IPS-20b (cell line): Measurements from ENCODE around the gene ZC3H4.

ENCODE experiments used
- H3K27ac ChIP-seq: one replicate; pipeline ENCODE4 v1.5.1; 2013; ENCODE audit warnings: low read length
- H3K27me3 ChIP-seq: 2 replicates; pipeline ENCODE4 v1.6.1; 2013; ENCODE audit warnings: mild to moderate bottlenecking, low read length, inconsistent platforms; ENCODE audit not compliant: insufficient read depth
- H3K36me3 ChIP-seq: 2 replicates; pipeline ENCODE4 v1.6.1; 2013; ENCODE audit warnings: low read depth, mild to moderate bottlenecking, inconsistent platforms, low read length, moderate library complexity; ENCODE audit not compliant: insufficient read depth
- H3K4me1 ChIP-seq: 2 replicates; pipeline ENCODE4 v1.6.1; 2013; ENCODE audit warnings: mild to moderate bottlenecking, control low read depth, inconsistent platforms, low read length, moderate library complexity; ENCODE audit not compliant: insufficient read depth
- H3K4me3 ChIP-seq: 2 replicates; pipeline ENCODE4 v1.5.1; 2013; ENCODE audit warnings: mild to moderate bottlenecking, low read length, inconsistent platforms
- H3K9ac ChIP-seq: 2 replicates; pipeline ENCODE4 v1.6.1; 2013; ENCODE audit warnings: low read depth, mild to moderate bottlenecking, inconsistent platforms, low read length, moderate library complexity
- H3K9me3 ChIP-seq: 2 replicates; pipeline ENCODE4 v1.6.1; 2013; ENCODE audit warnings: mild to moderate bottlenecking, low read depth, low read length, inconsistent platforms; ENCODE audit not compliant: insufficient read depth

Gene ZC3H4

DNA sequence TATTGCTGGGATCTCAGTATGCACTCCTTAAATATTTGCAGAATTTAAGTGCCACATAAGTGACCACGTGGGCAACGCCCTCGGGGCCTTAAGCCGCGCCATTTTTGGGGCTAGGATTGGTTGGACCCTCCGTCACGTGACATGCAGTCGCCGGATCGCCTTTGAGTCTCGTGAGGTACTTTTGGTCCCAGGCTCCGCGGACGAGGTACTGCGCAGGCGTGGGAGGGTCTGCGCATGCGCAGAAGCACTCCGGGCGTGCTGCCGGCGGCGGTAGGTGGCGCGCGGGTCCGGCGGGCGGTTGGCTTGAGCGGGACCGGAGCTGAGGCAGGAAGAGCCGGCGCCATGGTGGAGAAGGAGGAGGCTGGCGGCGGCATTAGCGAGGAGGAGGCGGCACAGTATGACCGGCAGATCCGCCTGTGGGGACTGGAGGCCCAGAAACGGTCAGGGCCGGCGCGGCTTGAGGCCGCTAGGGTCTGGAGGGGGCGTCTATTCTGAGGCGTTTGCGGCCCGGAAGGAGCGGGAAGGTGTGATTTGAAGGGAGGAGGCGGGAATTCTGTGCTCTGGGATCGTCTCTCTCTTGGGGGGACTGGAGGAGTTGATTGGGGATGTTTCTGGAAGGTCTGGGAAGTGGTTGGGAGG, 17.1 kb upstream of the ZC3H4 start, which contains the start of gene SAE1:
TSS of gene SAE1 (plus strand) at position 247 of the 639 bp plus-strand sequence. CDS start at position 343, 96 bp downstream.
- H3K4me3 ChIP-seq = peak within 1 kb of the TSS; percentile 95

DNA sequence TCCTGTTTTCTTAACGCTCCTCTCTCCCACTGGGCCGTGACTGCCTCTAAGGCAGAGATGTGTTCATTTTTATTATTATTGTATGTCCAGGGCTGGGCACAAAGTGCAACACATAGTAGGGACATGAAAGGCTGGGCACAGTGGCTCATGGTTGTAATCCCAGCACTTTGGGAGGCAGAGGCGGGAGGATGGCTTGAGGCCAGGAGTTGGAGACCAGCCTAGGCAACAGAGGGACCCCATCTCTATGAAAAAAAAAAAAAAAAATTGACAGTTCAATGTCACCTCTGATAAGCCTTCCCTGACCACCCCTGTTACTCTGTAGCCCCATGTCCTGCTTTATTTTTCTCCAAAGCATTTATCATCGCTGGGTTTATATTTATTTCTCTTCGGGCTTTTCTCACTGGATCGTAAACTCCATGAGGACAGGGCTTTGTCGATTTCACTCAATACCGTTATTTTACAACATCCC, 16.6 kb upstream of the ZC3H4 start:
- peak overlapping the region; percentile 29; the same call in 1 of the 2 replicates for H3K9ac ChIP-seq
- no peaks in the 10 kb centered on the region for H3K9me3 ChIP-seq
- peaks cover 11% of the 10 kb centered on the region; the same call in 1 of the 2 replicates for H3K4me1 ChIP-seq
- no peak overlapping the region for H3K27ac ChIP-seq
- no peaks in the 10 kb centered on the region for H3K27me3 ChIP-seq
- no peak overlapping the region for H3K4me3 ChIP-seq
- peaks cover 27% of the 10 kb centered on the region for H3K36me3 ChIP-seq

More for the DNA sequence above, 17.1 kb upstream of the ZC3H4 start, which contains the start of gene SAE1:
- H3K27ac ChIP-seq = peak within 1 kb of the TSS; percentile 98
- H3K9me3 ChIP-seq = no peaks in the 10 kb centered on the region
- H3K27me3 ChIP-seq = no peaks in the 10 kb centered on the region
- peaks cover 11% of the 10 kb centered on the region; the same call in 1 of the 2 replicates for H3K4me1 ChIP-seq
- peak within 1 kb of the TSS; percentile 98 for H3K9ac ChIP-seq
- H3K36me3 ChIP-seq = peaks cover 33% of the 10 kb centered on the region

DNA sequence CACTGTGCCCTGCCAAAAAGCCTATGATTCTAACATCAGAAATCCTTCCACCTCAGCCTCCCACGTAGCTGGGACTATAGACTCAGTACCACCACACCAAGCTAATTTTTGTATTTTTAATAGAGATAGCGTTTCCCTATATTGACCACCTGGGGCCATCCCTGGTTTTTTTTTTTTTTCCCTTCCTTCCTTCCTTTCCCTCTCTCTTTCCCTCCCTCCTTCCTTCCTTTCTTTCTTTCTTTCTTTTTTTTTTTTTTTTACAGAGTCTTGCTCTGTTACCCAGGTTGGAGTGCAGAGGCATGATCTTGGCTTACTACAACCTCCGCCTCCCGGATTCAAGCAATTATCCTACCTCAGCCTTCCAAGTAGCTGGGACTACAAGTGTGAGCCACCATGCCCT, 16.0 kb upstream of the ZC3H4 start:
- Histone ChIP-seq H3K36me3 (peaks cover 22% of the 10 kb centered on the region), H3K9me3 (no peaks in the 10 kb centered on the region), H3K4me1 (peaks cover 10% of the 10 kb centered on the region; the same call in 1 of the 2 replicates), H3K27ac (no peak overlapping the region), H3K4me3 (no peak overlapping the region), H3K9ac (no peak overlapping the region), H3K27me3 (no peaks in the 10 kb centered on the region)

DNA sequence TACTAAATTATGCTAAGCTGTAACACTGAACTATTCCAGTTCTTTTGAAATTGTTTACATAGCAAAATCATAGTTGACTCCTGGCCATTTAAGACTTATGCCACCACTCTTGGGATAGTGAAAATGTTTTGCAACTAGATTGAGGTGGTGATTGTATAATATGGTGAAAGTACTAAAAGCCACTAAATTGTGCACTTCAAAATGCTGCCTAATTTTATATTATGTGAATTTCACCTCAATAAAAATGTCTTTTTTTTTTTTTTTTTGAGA, 12.0 kb upstream of the ZC3H4 start:
- H3K36me3 ChIP-seq = no peaks in the 10 kb centered on the region
- no peak overlapping the region for H3K9ac ChIP-seq
- no peaks in the 10 kb centered on the region for H3K27me3 ChIP-seq
- H3K9me3 ChIP-seq = no peaks in the 10 kb centered on the region
- H3K4me1 ChIP-seq = no peaks in the 10 kb centered on the region
- no peak overlapping the region for H3K4me3 ChIP-seq
- H3K27ac ChIP-seq = no peak overlapping the region

DNA sequence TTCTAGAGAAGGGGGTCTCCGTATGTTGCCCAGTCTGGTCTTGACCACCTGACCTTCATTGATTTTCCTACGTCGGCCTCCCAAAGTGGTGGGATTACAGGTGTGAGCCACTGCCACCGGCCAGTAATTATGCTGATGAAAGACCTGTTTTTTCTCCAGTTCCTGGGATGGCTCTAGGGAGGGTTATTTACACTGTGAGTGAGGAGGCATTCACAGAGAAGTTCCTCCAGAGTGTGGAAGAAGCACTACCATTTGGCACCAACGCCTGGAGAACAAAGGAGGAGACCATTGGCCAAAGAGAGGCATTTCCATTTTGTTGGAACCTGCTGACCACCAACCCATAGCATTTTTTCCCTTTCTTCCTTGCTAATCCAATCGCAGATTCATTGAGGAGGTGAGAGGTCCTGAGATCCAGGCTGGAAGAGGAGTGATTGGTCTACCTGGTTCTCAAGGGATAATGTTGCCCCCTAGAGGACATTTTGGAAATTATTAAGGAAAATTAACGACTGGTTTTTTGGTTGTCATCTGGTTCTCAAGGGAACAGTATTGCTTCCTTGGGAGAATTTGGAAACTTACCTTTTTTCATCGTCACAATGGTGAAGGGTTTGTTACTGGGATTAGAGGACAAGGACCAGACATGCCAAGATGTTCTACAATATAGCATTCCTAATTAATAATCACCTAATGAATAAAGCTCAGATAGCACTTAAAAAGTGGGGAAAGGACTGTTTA, 11.5 kb upstream of the ZC3H4 start:
- H3K27me3 ChIP-seq = no peaks in the 10 kb centered on the region

DNA sequence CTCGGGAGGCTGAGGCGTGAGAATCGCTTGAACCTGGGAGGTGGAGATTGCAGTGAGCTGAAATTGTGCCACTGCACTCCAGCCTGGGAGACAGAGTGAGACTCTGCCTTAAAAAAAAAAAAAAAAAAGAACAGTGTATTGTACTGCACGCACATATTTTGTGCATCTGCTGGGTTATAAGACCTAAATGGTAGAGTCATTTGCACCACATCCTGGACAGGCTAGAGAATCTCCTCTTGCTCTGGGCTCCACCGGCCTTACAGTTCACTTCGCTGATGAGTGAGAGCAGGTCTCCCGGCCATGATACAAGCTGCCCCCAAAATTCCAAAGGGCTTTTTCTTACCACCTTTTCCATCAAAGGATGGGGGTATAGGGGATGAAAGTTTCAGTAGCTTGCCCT, 9.8 kb upstream of the ZC3H4 start:
- Histone ChIP-seq H3K4me3 (no peak overlapping the region), H3K4me1 (no peaks in the 10 kb centered on the region), H3K27me3 (no peaks in the 10 kb centered on the region), H3K9me3 (no peaks in the 10 kb centered on the region), H3K27ac (no peak overlapping the region), H3K9ac (no peak overlapping the region), H3K36me3 (no peaks in the 10 kb centered on the region)

More for the DNA sequence above, 11.5 kb upstream of the ZC3H4 start:
- no peaks in the 10 kb centered on the region for H3K36me3 ChIP-seq
- H3K9me3 ChIP-seq = no peaks in the 10 kb centered on the region
- no peak overlapping the region for H3K4me3 ChIP-seq
- H3K27ac ChIP-seq = no peak overlapping the region
- no peaks in the 10 kb centered on the region for H3K4me1 ChIP-seq
- no peak overlapping the region for H3K9ac ChIP-seq

DNA sequence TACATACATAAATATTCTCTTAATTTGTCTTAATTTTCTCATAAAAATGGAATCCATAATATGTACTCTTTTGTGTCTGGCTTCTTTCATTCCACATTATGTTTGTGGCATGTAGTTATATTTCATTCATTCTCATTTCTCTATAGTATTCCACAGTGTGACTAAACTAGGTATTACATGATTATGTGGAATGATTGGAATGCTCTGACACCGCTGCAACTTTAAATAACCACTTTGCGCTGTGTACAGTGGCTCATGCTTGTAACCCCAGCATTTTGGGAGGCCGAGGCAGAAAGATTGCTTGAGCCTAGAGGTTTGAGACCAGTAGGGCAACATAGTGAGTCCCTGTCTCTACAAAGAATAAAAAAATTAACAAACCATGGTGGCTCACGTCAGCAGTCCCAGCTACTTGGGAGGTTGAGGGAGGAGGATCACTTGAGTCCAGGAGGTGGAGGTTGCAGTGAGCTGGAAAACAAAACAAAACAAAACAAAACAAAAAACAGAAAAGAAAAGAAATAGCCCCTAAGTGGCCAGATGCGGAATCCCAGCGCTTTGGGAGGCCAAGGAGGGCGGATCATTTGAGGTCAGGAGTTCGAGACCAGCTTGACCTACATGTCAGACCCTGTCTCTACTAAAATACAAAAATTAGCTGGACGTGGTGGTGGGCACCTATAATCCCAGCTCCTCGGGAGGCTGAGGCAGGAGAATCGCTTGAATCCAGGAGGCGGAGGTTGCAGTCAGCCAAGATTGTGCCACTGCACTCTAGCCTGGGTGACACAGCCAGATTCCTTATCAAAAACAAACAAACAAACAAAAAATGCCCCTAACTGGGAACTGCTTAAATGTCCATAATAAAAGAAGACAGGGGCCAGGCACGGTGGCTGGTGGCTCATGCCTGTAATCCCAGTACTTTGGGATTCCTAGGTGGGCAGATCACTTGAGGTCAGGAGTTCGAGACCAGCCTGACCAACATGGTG, 9.1 kb upstream of the ZC3H4 start:
- no peaks in the 10 kb centered on the region for H3K4me1 ChIP-seq
- no peak overlapping the region for H3K27ac ChIP-seq
- H3K9ac ChIP-seq = no peak overlapping the region

DNA sequence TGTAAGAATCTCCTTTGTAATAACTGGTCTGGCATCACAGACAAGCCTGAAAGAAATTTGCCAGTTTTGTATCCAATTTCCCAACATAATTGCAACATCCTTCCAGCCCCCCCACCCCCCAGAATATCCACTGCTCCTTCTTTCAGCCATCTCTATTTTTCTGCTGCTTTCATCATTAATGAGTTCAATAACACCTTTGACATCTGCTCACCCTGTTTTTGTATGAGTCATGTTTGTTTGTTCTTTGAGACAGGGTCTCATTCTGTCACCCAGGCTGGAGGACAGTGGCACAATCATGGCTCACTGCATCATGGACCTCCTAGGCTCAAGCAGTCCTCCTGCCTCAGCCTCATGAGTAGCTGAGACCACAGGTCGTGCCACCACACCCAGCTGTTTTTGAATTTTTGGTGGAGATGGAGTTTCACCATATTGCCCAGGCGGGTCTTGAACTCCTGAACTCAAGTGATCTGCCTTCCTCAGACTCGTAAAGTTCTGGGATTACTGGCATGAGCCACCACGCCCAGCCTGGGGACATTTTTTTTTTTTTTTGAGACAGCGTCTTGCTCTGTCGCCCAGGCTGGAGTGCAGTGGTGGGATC, 7.0 kb upstream of the ZC3H4 start:
- no peaks in the 10 kb centered on the region for H3K4me1 ChIP-seq
- H3K4me3 ChIP-seq = no peak overlapping the region
- H3K27me3 ChIP-seq = no peaks in the 10 kb centered on the region
- H3K9me3 ChIP-seq = no peaks in the 10 kb centered on the region
- H3K27ac ChIP-seq = no peak overlapping the region
- H3K9ac ChIP-seq = no peak overlapping the region
- H3K36me3 ChIP-seq = no peaks in the 10 kb centered on the region

More for the DNA sequence above, 9.1 kb upstream of the ZC3H4 start:
- Histone ChIP-seq H3K9me3 (no peaks in the 10 kb centered on the region), H3K27me3 (no peaks in the 10 kb centered on the region), H3K4me3 (no peak overlapping the region), H3K36me3 (no peaks in the 10 kb centered on the region)

DNA sequence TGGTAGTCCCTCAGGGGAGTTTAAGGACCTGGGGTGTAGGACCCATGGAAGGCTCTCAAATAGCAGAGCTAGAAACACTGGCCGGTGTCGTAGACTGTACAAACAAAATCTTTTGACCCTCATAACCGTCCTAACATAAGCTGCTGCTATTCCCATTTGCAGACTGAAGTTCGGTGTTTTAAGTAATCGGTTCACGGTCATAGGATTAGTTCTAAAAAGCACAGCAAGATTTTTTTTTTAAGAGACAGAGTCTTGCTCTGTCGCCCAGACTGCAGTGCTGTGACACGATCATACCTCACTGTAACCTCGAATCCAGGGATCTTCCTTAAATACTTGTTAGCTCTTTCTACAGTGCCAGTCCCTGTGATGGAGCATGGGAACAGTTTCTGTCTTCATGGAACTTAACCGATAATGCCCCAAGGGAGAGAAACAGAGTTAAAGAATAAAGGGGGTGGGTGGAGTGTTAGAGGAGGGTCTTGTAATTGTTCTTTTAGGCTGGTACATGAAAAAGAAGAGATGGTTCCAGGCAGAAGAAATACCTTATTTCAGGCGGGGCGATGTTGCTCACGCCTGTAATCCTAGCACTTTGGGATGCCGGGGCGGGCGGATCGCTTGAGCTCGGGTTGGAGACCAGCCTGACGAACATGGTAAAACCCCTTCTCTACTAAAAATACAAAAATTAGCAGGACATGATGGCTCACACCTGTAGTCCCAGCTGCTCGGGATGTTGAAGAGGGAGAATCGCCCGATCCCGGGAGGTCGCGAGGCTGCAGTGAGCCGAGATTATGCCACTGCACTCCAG, 475 bp upstream of the ZC3H4 start:
- H3K9ac ChIP-seq = peak overlapping the region; percentile 98; the same call in 1 of the 2 replicates
- peaks cover 12% of the 10 kb centered on the region for H3K36me3 ChIP-seq
- no peaks in the 10 kb centered on the region for H3K27me3 ChIP-seq
- peaks cover 14% of the 10 kb centered on the region for H3K4me1 ChIP-seq
- H3K9me3 ChIP-seq = no peaks in the 10 kb centered on the region
- peak overlapping the region; percentile 90 for H3K4me3 ChIP-seq
- peak overlapping the region; percentile 96 for H3K27ac ChIP-seq

DNA sequence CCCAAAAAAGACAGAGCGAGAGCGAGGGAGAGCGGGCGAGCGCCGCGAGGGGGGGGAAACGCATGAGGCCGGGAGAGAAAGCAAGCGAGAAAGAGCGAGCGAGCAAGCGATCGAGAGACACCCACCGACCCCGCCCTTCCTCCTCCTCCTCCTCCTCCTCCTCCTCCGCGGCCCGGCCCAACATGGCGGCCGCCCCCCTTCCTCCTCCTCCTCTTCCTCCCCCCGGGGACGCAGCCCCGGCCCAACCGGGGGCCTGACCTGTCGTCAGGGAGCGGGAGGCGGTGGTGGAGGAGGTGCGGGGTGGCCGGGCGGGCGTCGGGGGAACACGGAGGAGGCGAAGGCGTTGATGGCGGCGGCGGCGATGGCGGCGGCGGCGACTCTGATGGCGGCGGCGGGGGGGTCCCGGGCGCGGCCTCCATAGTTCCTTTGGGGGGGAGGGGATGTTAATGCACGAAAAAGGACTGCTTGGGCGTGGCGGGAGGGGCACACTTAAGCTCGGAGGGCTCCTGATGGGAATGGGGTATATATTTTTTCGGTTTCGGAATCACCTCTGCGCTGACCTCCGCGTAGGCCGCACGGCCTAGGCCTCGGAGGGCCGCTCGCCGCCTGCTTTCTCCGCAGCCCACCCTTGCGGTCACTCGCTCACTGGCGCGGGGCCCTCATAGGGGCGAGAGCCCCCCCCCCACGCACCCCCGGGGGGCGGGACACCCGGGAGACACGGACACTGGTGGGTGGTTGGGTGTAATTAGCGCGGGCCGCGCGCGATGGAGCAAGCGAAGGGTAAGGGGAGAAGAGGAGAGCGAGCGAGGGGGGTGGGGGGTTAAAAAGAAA, 1.2 kb downstream of the ZC3H4 start:
- no peaks in the 10 kb centered on the region for H3K27me3 ChIP-seq
- peak overlapping the region; percentile 99 for H3K27ac ChIP-seq
- H3K9ac ChIP-seq = peak overlapping the region; percentile 100
- H3K4me3 ChIP-seq = peak overlapping the region; percentile 90
- H3K9me3 ChIP-seq = no peaks in the 10 kb centered on the region
- peaks cover 31% of the 10 kb centered on the region for H3K4me1 ChIP-seq
- peaks cover 12% of the 10 kb centered on the region for H3K36me3 ChIP-seq
